Bronchial epithelial cell (primary cell): ENCODE results near the gene EFHD1. TPM values are rescaled to one million over a fixed set of nuclear protein-coding genes. Genes with fewer than 3 reads are reported as not detected.

ENCODE experiments used
- DNase-seq: peaks from one replicate; pipeline ENCODE4 v3.0.0-alpha.2; 2010; ENCODE audit warnings: low read depth
- FAIRE-seq: peaks from 2 replicates; lab custom pipeline; 2011; peaks lifted over from hg19 to GRCh38; lab: Jason Lieb, UNC
- H3K27me3 ChIP-seq: 2 replicates; pipeline ENCODE4 v1.5.1; 2011; ENCODE audit warnings: low read length; ENCODE audit not compliant: control insufficient read depth, insufficient read depth
- H3K36me3 ChIP-seq: 2 replicates; pipeline ENCODE4 v1.5.1; 2011; ENCODE audit warnings: low read length; ENCODE audit not compliant: control insufficient read depth, insufficient read depth
- H3K4me3 ChIP-seq: 2 replicates; pipeline ENCODE4 v1.5.1; 2011; ENCODE audit warnings: mild to moderate bottlenecking, low read depth, low read length, control low read depth
- CTCF ChIP-seq: IDR thresholded peaks from 2 replicates; pipeline ENCODE4 v1.5.1; 2011; ENCODE audit warnings: mild to moderate bottlenecking, moderate library complexity, low read length, control low read depth, inconsistent platforms; ENCODE audit not compliant: insufficient read depth, severe bottlenecking
- total RNA-seq: library from RNA; depleted of rRNA; stranded (reverse); fragments of >200 nt; gene quantifications from 2 replicates; pipeline ENCODE4 v1.2.1, GENCODE V29; 2014

EFHD1 gene
- total RNA-seq, 1 donor from 2014 or later = not detected

- no peak for TF ChIP-seq CTCF
- Histone ChIP-seq H3K36me3 (no peaks in the 10 kb centered on the region), H3K4me3 (no peak overlapping the region), H3K27me3 (no peaks in the 10 kb centered on the region)
- DNase-seq (no peak), FAIRE-seq (no peak)
Measured at GRCh38 chr2:232611061-232611460, 22.3 kb upstream of the EFHD1 start.

- no peaks in the 10 kb centered on the region for H3K27me3 ChIP-seq
- no peak overlapping the region for H3K4me3 ChIP-seq
- no peaks in the 10 kb centered on the region for H3K36me3 ChIP-seq
- DNase-seq = peak; percentile 81
- FAIRE-seq = no peak
- TF ChIP-seq CTCF = peak; percentile 87
Measured at GRCh38 chr2:232611559-232612218, 21.7 kb upstream of the EFHD1 start.

DNA sequence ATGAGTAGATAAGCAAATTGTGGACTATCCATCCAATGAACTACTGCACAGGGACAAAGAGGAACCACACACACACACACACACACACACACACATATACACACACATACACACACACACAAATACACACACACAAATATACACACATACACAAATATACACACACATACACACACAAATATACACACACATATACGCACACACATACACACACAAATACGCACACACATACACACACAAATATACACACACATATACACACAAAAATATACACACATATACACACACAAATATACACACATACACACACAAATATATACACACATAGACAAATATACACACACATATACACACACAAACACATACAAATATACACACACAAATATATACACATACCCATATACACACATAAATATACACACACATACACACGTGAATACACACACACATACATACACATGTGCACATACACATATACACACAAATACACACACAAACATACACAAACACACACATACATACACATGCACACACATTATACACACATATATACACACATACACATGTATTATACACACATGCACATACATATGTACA, 19.8 kb upstream of the EFHD1 start:
- TF ChIP-seq CTCF = no peak
- FAIRE-seq (no peak), DNase-seq (no peak)
- no peaks in the 10 kb centered on the region for H3K27me3 ChIP-seq
- no peaks in the 10 kb centered on the region for H3K36me3 ChIP-seq
- no peak overlapping the region for H3K4me3 ChIP-seq

DNA sequence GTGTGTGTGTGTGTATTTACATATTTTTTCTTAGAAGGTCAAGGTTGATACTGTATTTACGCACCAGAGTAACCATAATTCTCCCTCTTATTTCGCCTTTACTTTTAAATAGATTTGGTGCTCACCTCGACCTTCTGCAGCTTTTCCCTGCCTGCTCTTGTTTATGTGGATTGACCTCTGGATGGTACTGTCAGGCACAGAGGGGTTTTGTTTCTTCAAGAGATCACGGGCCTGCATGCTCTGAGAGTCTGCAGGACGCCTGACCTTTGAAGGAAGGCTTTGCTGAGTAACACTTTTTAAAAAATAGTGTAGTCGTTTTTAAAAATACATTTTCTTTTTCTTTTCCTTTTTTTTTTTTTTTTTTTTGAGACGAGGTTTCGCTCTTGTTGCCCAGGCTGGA, 18.1 kb upstream of the EFHD1 start:
- H3K36me3 ChIP-seq = no peaks in the 10 kb centered on the region
- DNase-seq (no peak), FAIRE-seq (no peak)
- H3K27me3 ChIP-seq = no peaks in the 10 kb centered on the region
- H3K4me3 ChIP-seq = no peak overlapping the region
- TF ChIP-seq CTCF = no peak

- TF ChIP-seq CTCF = no peak
- Histone ChIP-seq H3K27me3 (no peaks in the 10 kb centered on the region), H3K36me3 (no peaks in the 10 kb centered on the region), H3K4me3 (no peak overlapping the region)
- DNase-seq = no peak
- no peak for FAIRE-seq
Measured at GRCh38 chr2:232621186-232621585, 12.2 kb upstream of the EFHD1 start.
